GM06990 (cell line): ENCODE results near the gene ZNF492.

Experiments
- DNase-seq: peaks from one replicate; pipeline ENCODE4 v3.0.0-alpha.2; 2011; ENCODE audit not compliant: insufficient read length; ENCODE audit errors: extremely low read depth
- H3K27me3 ChIP-seq: replicated peaks from 2 replicates; pipeline ENCODE4 v1.6.0; 2011; ENCODE audit warnings: low read length; ENCODE audit not compliant: control insufficient read depth, insufficient read depth
- H3K36me3 ChIP-seq: 2 replicates; pipeline ENCODE4 v1.5.1; 2011; ENCODE audit warnings: low read length; ENCODE audit not compliant: control insufficient read depth, insufficient read depth
- H3K4me3 ChIP-seq: replicated peaks from 2 replicates; pipeline ENCODE4 v1.5.1; 2011; ENCODE audit warnings: low read depth, mild to moderate bottlenecking, control low read depth, low read length
- CTCF ChIP-seq: IDR thresholded peaks from 2 replicates; pipeline ENCODE4 v1.5.1; 2011; ENCODE audit warnings: low read length, control low read depth, mild to moderate bottlenecking, inconsistent platforms; ENCODE audit not compliant: insufficient read depth, poor library complexity, severe bottlenecking

ZNF492 gene

GRCh38 chr19:22606954-22607652, 27.0 kb upstream of the ZNF492 start:
- Histone ChIP-seq H3K4me3 (no peak overlapping the region), H3K27me3 (no peaks in the 10 kb centered on the region), H3K36me3 (no peaks in the 10 kb centered on the region)
- no peak for DNase-seq
- TF ChIP-seq CTCF: no peak

GRCh38 chr19:22607653-22608430, 26.3 kb upstream of the ZNF492 start:
- H3K36me3 ChIP-seq: no peaks in the 10 kb centered on the region
- no peak for TF ChIP-seq CTCF
- no peaks in the 10 kb centered on the region for H3K27me3 ChIP-seq
- no peak for DNase-seq
- no peak overlapping the region for H3K4me3 ChIP-seq

- no peaks in the 10 kb centered on the region for H3K27me3 ChIP-seq
- no peak overlapping the region for H3K4me3 ChIP-seq
- no peak for DNase-seq
- H3K36me3 ChIP-seq: no peaks in the 10 kb centered on the region
- TF ChIP-seq CTCF: no peak
Observed at GRCh38 chr19:22608441-22608840, 25.7 kb upstream of the ZNF492 start.

GRCh38 chr19:22609630-22610029, 24.5 kb upstream of the ZNF492 start:
- H3K36me3 ChIP-seq: no peaks in the 10 kb centered on the region
- TF ChIP-seq CTCF: no peak
- H3K4me3 ChIP-seq: no peak overlapping the region
- DNase-seq: no peak
- no peaks in the 10 kb centered on the region for H3K27me3 ChIP-seq

- no peak for TF ChIP-seq CTCF
Observed at GRCh38 chr19:22610121-22610520, 24.0 kb upstream of the ZNF492 start.

More at GRCh38 chr19:22610121-22610520, 24.0 kb upstream of the ZNF492 start:
- H3K36me3 ChIP-seq: no peaks in the 10 kb centered on the region
- DNase-seq: no peak
- H3K4me3 ChIP-seq: no peak overlapping the region
- H3K27me3 ChIP-seq: no peaks in the 10 kb centered on the region
